HEK293 (cell line): Measurements from ENCODE around the gene ABCC10.
"Not testable (repeated sequence)": the region's sequence is repeated elsewhere in the genome, so short reads cannot be mapped to it uniquely, and the experiment has no call there.

Experiments
- CTCF ChIA-PET: fragments of 350-600 bp; formaldehyde crosslinking; extraction: SDS; loops from one replicate; lab custom pipeline; 2021; ENCODE audit warnings: antibody characterized with exemption; lab: Yijun Ruan, JAX
- POLR2A ChIA-PET: fragments of 300-600 bp; formaldehyde crosslinking; extraction: SDS; loops from one replicate; lab custom pipeline; 2020; ENCODE audit warnings: antibody characterized with exemption, inconsistent platforms; lab: Yijun Ruan, JAX
- H3K27ac ChIP-seq: fragments of 200-500 bp; sonication (Bioruptor generic); 2 replicates; pipeline ENCODE4 v1.5.1; 2014; ENCODE audit warnings: low read depth, low read length, control low read depth, inconsistent platforms; ENCODE audit errors: extremely low read depth
- H3K36me3 ChIP-seq, 2 experiments: fragments of 200-500 bp in 1 of 2; sonication (Bioruptor generic) in 1 of 2; 1 replicate in 1 of 2; 2 replicates in 1 of 2; pipeline ENCODE4 v1.5.1; 2014 to 2017; ENCODE audit warnings: inconsistent platforms in 2 of 2, low read length in 2 of 2; ENCODE audit not compliant: control insufficient read depth in 2 of 2, insufficient read depth in 1 of 2
- H3K4me1 ChIP-seq: fragments of 200-500 bp; sonication (Bioruptor generic); 2 replicates; pipeline ENCODE4 v1.5.1; 2014; ENCODE audit warnings: mild to moderate bottlenecking, low read length, inconsistent platforms; ENCODE audit not compliant: control insufficient read depth, insufficient read depth
- H3K4me3 ChIP-seq: 2 replicates; pipeline ENCODE4 v1.5.1; 2011; ENCODE audit warnings: low read depth, mild to moderate bottlenecking, control low read depth, low read length, moderate library complexity
- H3K9me3 ChIP-seq: fragments of 200-500 bp; sonication (Bioruptor generic); 2 replicates; pipeline ENCODE4 v1.5.1; 2014; ENCODE audit warnings: low read depth, low read length, inconsistent platforms; ENCODE audit not compliant: control insufficient read depth, insufficient read depth
- BCL11B ChIP-seq: fragments of 450-650 bp; formaldehyde crosslinking; IDR thresholded peaks from 2 replicates; pipeline ENCODE4 v1.5.1; 2016; ENCODE audit warnings: low read depth, missing biosample characterization, missing genetic modification characterization
- GLIS2 ChIP-seq: fragments of 450-650 bp; formaldehyde crosslinking; IDR thresholded peaks from 2 replicates; pipeline ENCODE4 v1.5.1; 2016; ENCODE audit warnings: missing biosample characterization, missing genetic modification characterization
- HOXA7 ChIP-seq: sonication (generic); formaldehyde crosslinking; IDR thresholded peaks from 2 replicates; pipeline ENCODE4 v1.8.1; 2022; ENCODE audit warnings: missing genetic modification reagents, borderline replicate concordance
- KLF8 ChIP-seq: fragments of 450-650 bp; formaldehyde crosslinking; IDR thresholded peaks from 2 replicates; pipeline ENCODE4 v1.5.1; 2016; ENCODE audit warnings: missing biosample characterization, missing genetic modification characterization
- PATZ1 ChIP-seq: fragments of 450-650 bp; formaldehyde crosslinking; IDR thresholded peaks from 2 replicates; pipeline ENCODE4 v1.5.1; 2016; ENCODE audit warnings: missing biosample characterization, missing genetic modification characterization
- PRDM1 ChIP-seq: fragments of 450-650 bp; formaldehyde crosslinking; IDR thresholded peaks from 2 replicates; pipeline ENCODE4; 2016; ENCODE audit warnings: missing biosample characterization, missing genetic modification characterization
- WT1 ChIP-seq: fragments of 450-650 bp; formaldehyde crosslinking; IDR thresholded peaks from 2 replicates; pipeline ENCODE4 v1.5.1; 2016; ENCODE audit warnings: missing biosample characterization, missing genetic modification characterization
- ZBTB17 ChIP-seq: fragments of 450-650 bp; formaldehyde crosslinking; IDR thresholded peaks from 2 replicates; pipeline ENCODE4 v1.5.1; 2016; ENCODE audit warnings: missing biosample characterization, missing genetic modification characterization
- ZBTB26 ChIP-seq: fragments of 450-650 bp; formaldehyde crosslinking; optimal IDR thresholded peaks from 2 replicates; pipeline ENCODE3; 2016; ENCODE audit warnings: missing biosample characterization, mild to moderate bottlenecking, missing genetic modification characterization
- ZFHX2 ChIP-seq: fragments of 450-650 bp; formaldehyde crosslinking; conservative IDR thresholded peaks from 2 replicates; pipeline ENCODE4 v1.5.1; 2016; ENCODE audit warnings: missing biosample characterization, missing genetic modification characterization
- ZFP3 ChIP-seq: fragments of 450-650 bp; formaldehyde crosslinking; IDR thresholded peaks from 2 replicates; pipeline ENCODE4 v1.5.1; 2016; ENCODE audit warnings: low read depth, missing biosample characterization, missing genetic modification characterization
- ZNF114 ChIP-seq: fragments of 450-650 bp; formaldehyde crosslinking; IDR thresholded peaks from 2 replicates; pipeline ENCODE4 v1.5.0; 2017; ENCODE audit warnings: missing biosample characterization, missing genetic modification characterization
- ZNF133 ChIP-seq: fragments of 450-650 bp; formaldehyde crosslinking; IDR thresholded peaks from 2 replicates; pipeline ENCODE4 v1.5.1; 2016; ENCODE audit warnings: missing biosample characterization, missing genetic modification characterization
- ZNF146 ChIP-seq: fragments of 450-650 bp; formaldehyde crosslinking; IDR thresholded peaks from 2 replicates; pipeline ENCODE4 v1.5.1; 2016; ENCODE audit warnings: missing biosample characterization, missing genetic modification characterization
- ZNF274 ChIP-seq, 2 experiments: fragments of 200-500 bp in 1 of 2; fragments of 450-650 bp in 1 of 2; sonication (Bioruptor generic) in 1 of 2; formaldehyde crosslinking in 1 of 2; IDR thresholded peaks; 2 replicates each; pipeline versions ENCODE4 v1.5.1 to v1.6.1; 2014 to 2016; ENCODE audit warnings: borderline replicate concordance in 1 of 2, inconsistent platforms in 1 of 2, low read length in 1 of 2, missing biosample characterization in 1 of 2, missing genetic modification characterization in 1 of 2
- ZNF510 ChIP-seq: fragments of 450-650 bp; formaldehyde crosslinking; IDR thresholded peaks from 2 replicates; pipeline ENCODE4 v1.5.1; 2018; ENCODE audit warnings: mild to moderate bottlenecking, missing genetic modification characterization, missing biosample characterization; ENCODE audit not compliant: insufficient replicate concordance
- ZNF623 ChIP-seq: fragments of 450-650 bp; formaldehyde crosslinking; IDR thresholded peaks from 2 replicates; pipeline ENCODE4 v1.5.1; 2016; ENCODE audit warnings: missing biosample characterization, missing genetic modification characterization
- ZNF645 ChIP-seq: fragments of 450-650 bp; formaldehyde crosslinking; IDR thresholded peaks from 2 replicates; pipeline ENCODE4; 2016; ENCODE audit warnings: missing biosample characterization, missing genetic modification characterization
- ZNF654 ChIP-seq: fragments of 450-650 bp; formaldehyde crosslinking; IDR thresholded peaks from 2 replicates; pipeline ENCODE4 v1.5.1; 2016; ENCODE audit warnings: low read depth, missing biosample characterization, missing genetic modification characterization
- ZNF777 ChIP-seq: fragments of 450-650 bp; formaldehyde crosslinking; IDR thresholded peaks from 2 replicates; pipeline ENCODE4 v1.5.1; 2017; ENCODE audit warnings: missing biosample characterization, missing genetic modification characterization, borderline replicate concordance

The ABCC10 gene

GRCh38 chr6:43391440-43392031, 35.8 kb upstream of the ABCC10 start (continued):
- no peak for TF ChIP-seq ZNF645

GRCh38 chr6:43393133-43393532, 34.2 kb upstream of the ABCC10 start:
- peaks cover 14% of the 10 kb centered on the region for H3K4me1 ChIP-seq
- CTCF ChIA-PET = interaction anchor here (0.5 to 1.2 kb wide), 4 partner anchors 19 to 96 kb away, joined by 3 to 4 read pairs (median 4); no protein-coding TSS in a partner anchor
- POLR2A ChIA-PET = interaction anchor here (0.5 to 0.6 kb wide), 2 partner anchors 108 to 180 kb away, joined by 3 to 6 read pairs; no protein-coding TSS in a partner anchor
- not testable (repeated sequence) for H3K27ac ChIP-seq, H3K9me3 ChIP-seq, H3K36me3 ChIP-seq, H3K4me3 ChIP-seq

- Histone ChIP-seq H3K36me3 (peaks cover 0 to 9% of the 10 kb centered on the region in 2 experiments; a peak in 1 of 3 replicates), H3K9me3 (no peaks in the 10 kb centered on the region), H3K4me1 (peaks cover 14% of the 10 kb centered on the region), H3K4me3 (no peak overlapping the region), H3K27ac (no peak overlapping the region)
- TF ChIP-seq ZFP3 (no peak), KLF8 (tag by site-specific recombination) (no peak), WT1 (tag by site-specific recombination) (no peak), PRDM1 (tag by site-specific recombination) (peak; percentile 45; the same call in 1 of the 2 replicates), ZNF510 (tag by site-specific recombination) (no peak)
- ChIA-PET CTCF (interaction anchor here (0.5 to 1.2 kb wide), 3 partner anchors 19 to 97 kb away, joined by 3 to 4 read pairs (median 3); no protein-coding TSS in a partner anchor), POLR2A (interaction anchor here (0.5 to 0.6 kb wide), 3 partner anchors 63 to 181 kb away, joined by 3 to 6 read pairs (median 4); no protein-coding TSS in a partner anchor)
Measured at GRCh38 chr6:43393602-43394001, 33.7 kb upstream of the ABCC10 start.

- Histone ChIP-seq H3K4me1 (peaks cover 9% of the 10 kb centered on the region), H3K36me3 (peaks cover 0 to 19% of the 10 kb centered on the region in 2 experiments; a peak in 1 of 3 replicates)
- CTCF ChIA-PET = interaction anchor here (0.6 to 0.9 kb wide), 3 partner anchors 39 to 165 kb away, joined by 3 to 4 read pairs (median 3); no protein-coding TSS in a partner anchor
- no peak for TF ChIP-seq ZNF146 (tag by site-specific recombination)
- TF ChIP-seq ZNF654 = no peak
- no peak for TF ChIP-seq GLIS2 (tag by site-specific recombination)
- no peak for TF ChIP-seq ZNF777 (tag by site-specific recombination)
- TF ChIP-seq HOXA7 (CRISPR knock-in tag) = no peak
- TF ChIP-seq ZNF133 (tag by site-specific recombination) = no peak
- no peak for TF ChIP-seq PATZ1 (tag by site-specific recombination)
- no peak for TF ChIP-seq ZBTB17 (tag by site-specific recombination)
- TF ChIP-seq ZNF114 (tag by site-specific recombination) = no peak
- TF ChIP-seq ZFHX2 (tag by site-specific recombination) = no peak
- TF ChIP-seq BCL11B (tag by site-specific recombination) = no peak
- no peak for TF ChIP-seq ZNF274 (IDR thresholded peaks at IDR 0.05; ENCODE audit: low read length)
- no peak for TF ChIP-seq ZNF274 (tag by site-specific recombination; IDR thresholded peaks at IDR 0.05; ENCODE audit: borderline replicate concordance)
- no peak for TF ChIP-seq ZNF623 (tag by site-specific recombination)
- TF ChIP-seq ZBTB26 (tag by site-specific recombination) = no peak
- TF ChIP-seq, all 188 proteins: peak for 0
- no peaks in the 10 kb centered on the region for H3K9me3 ChIP-seq
- no peak overlapping the region for H3K4me3 ChIP-seq
- POLR2A ChIA-PET = interaction anchor here (1.3 kb wide), 1 partner anchor 17 kb away, joined by 3 read pairs; no protein-coding TSS in a partner anchor
- no peak overlapping the region for H3K27ac ChIP-seq
Measured at GRCh38 chr6:43394982-43395381, 32.4 kb upstream of the ABCC10 start.
